ENCODE results near the gene FBXW12. TPM values are rescaled to one million over a fixed set of nuclear protein-coding genes. Genes with fewer than 3 reads are reported as not detected.

The FBXW12 gene
- total and polyA plus RNA-seq, 2 of the 8 experiments (the other 6 are each of a cell fraction or from before 2014, with no cell fraction given), result 0.35 to 0.85 TPM

Small RNA genes within 50 kb of the gene (small RNA-seq; reads per million reads assigned to genes)
- gene RN7SL321P (ENCODE audit: insufficient read depth), result not detected

Other genes with a start within 250 kb of the FBXW12 start
- gene CDC25A, start 183.8 kb upstream of the FBXW12 start, total RNA-seq (2021; fragmentation: NEBNext Ultra II Directional; extraction: Animal tissue kit (Norgen Biotek cat#: 25700)), result 62.1 and 65.0 TPM in 2 replicates
- 20.7 and 22.2 TPM in 2 replicates for gene CDC25A, start 183.8 kb upstream of the FBXW12 start, polyA plus RNA-seq (2011; rRNA removed)
- not detected in 2 replicates for gene CAMP, start 148.7 kb upstream of the FBXW12 start, total RNA-seq (2021; fragmentation: NEBNext Ultra II Directional; extraction: Animal tissue kit (Norgen Biotek cat#: 25700))
- not detected in 2 replicates for gene CAMP, start 148.7 kb upstream of the FBXW12 start, polyA plus RNA-seq (2011; rRNA removed)
- 106 and 113 TPM in 2 replicates for gene ZNF589, start 131.1 kb upstream of the FBXW12 start, total RNA-seq (2021; fragmentation: NEBNext Ultra II Directional; extraction: Animal tissue kit (Norgen Biotek cat#: 25700))
- 64.7 and 65.6 TPM in 2 replicates for gene ZNF589, start 131.1 kb upstream of the FBXW12 start, polyA plus RNA-seq (2011; rRNA removed)
- 12.3 and 14.2 TPM in 2 replicates for gene NME6, start 70.9 kb upstream of the FBXW12 start, total RNA-seq (2021; fragmentation: NEBNext Ultra II Directional; extraction: Animal tissue kit (Norgen Biotek cat#: 25700))
- 19.3 and 21.5 TPM in 2 replicates for gene NME6, start 70.9 kb upstream of the FBXW12 start, polyA plus RNA-seq (2011; rRNA removed)
- not detected in 2 replicates for gene SPINK8, start 38.6 kb upstream of the FBXW12 start, total RNA-seq (2021; fragmentation: NEBNext Ultra II Directional; extraction: Animal tissue kit (Norgen Biotek cat#: 25700))
- 0.29 TPM in 1 of 2 replicates, not detected in the other for gene SPINK8, start 38.6 kb upstream of the FBXW12 start, polyA plus RNA-seq (2011; rRNA removed)
- 114 and 115 TPM in 2 replicates for gene PLXNB1, start 57.9 kb downstream of the FBXW12 start, total RNA-seq (2021; fragmentation: NEBNext Ultra II Directional; extraction: Animal tissue kit (Norgen Biotek cat#: 25700))
- 109 and 149 TPM in 2 replicates for gene PLXNB1, start 57.9 kb downstream of the FBXW12 start, polyA plus RNA-seq (2011; rRNA removed)
- gene CCDC51, start 67.9 kb downstream of the FBXW12 start, total RNA-seq (2021; fragmentation: NEBNext Ultra II Directional; extraction: Animal tissue kit (Norgen Biotek cat#: 25700)), result 20.3 and 21.3 TPM in 2 replicates
- gene CCDC51, start 67.9 kb downstream of the FBXW12 start, polyA plus RNA-seq (2011; rRNA removed), result 19.7 and 21.4 TPM in 2 replicates
- gene TMA7, start 68.0 kb downstream of the FBXW12 start, total RNA-seq (2021; fragmentation: NEBNext Ultra II Directional; extraction: Animal tissue kit (Norgen Biotek cat#: 25700)), result 305 and 322 TPM in 2 replicates
- 83.3 and 138 TPM in 2 replicates for gene TMA7, start 68.0 kb downstream of the FBXW12 start, polyA plus RNA-seq (2011; rRNA removed)
- 16.7 and 20.2 TPM in 2 replicates for gene ATRIP, start 74.5 kb downstream of the FBXW12 start, total RNA-seq (2021; fragmentation: NEBNext Ultra II Directional; extraction: Animal tissue kit (Norgen Biotek cat#: 25700))
- gene ATRIP, start 74.5 kb downstream of the FBXW12 start, polyA plus RNA-seq (2011; rRNA removed), result 16.6 and 18.5 TPM in 2 replicates
- gene SHISA5, start 132.0 kb downstream of the FBXW12 start, total RNA-seq (2021; fragmentation: NEBNext Ultra II Directional; extraction: Animal tissue kit (Norgen Biotek cat#: 25700)), result 191 and 196 TPM in 2 replicates
- gene SHISA5, start 132.0 kb downstream of the FBXW12 start, polyA plus RNA-seq (2011; rRNA removed), result 315 and 422 TPM in 2 replicates
- 10.7 and 11.3 TPM in 2 replicates for gene PFKFB4, start 184.6 kb downstream of the FBXW12 start, total RNA-seq (2021; fragmentation: NEBNext Ultra II Directional; extraction: Animal tissue kit (Norgen Biotek cat#: 25700))
- gene PFKFB4, start 184.6 kb downstream of the FBXW12 start, polyA plus RNA-seq (2011; rRNA removed), result 20.1 and 20.3 TPM in 2 replicates
- not detected in 2 replicates for gene UCN2, start 191.6 kb downstream of the FBXW12 start, total RNA-seq (2021; fragmentation: NEBNext Ultra II Directional; extraction: Animal tissue kit (Norgen Biotek cat#: 25700))
- gene UCN2, start 191.6 kb downstream of the FBXW12 start, polyA plus RNA-seq (2011; rRNA removed), result 0.14 and 0.22 TPM in 2 replicates
- gene COL7A1, start 223.1 kb downstream of the FBXW12 start, total RNA-seq (2021; fragmentation: NEBNext Ultra II Directional; extraction: Animal tissue kit (Norgen Biotek cat#: 25700)), result 7.8 and 10.7 TPM in 2 replicates
- gene COL7A1, start 223.1 kb downstream of the FBXW12 start, polyA plus RNA-seq (2011; rRNA removed), result 13.9 and 15.6 TPM in 2 replicates
- 310 TPM in 2 replicates for gene UQCRC1, start 237.4 kb downstream of the FBXW12 start, total RNA-seq (2021; fragmentation: NEBNext Ultra II Directional; extraction: Animal tissue kit (Norgen Biotek cat#: 25700))
- gene UQCRC1, start 237.4 kb downstream of the FBXW12 start, polyA plus RNA-seq (2011; rRNA removed), result 720 TPM in 2 replicates
- not detected in 2 replicates for gene TMEM89, start 249.6 kb downstream of the FBXW12 start, total RNA-seq (2021; fragmentation: NEBNext Ultra II Directional; extraction: Animal tissue kit (Norgen Biotek cat#: 25700))
- gene TMEM89, start 249.6 kb downstream of the FBXW12 start, polyA plus RNA-seq (2011; rRNA removed), result 0.24 TPM in 1 of 2 replicates, not detected in the other

Measured in H1 (cell line).